ENCODE data around the gene RCBTB1. TPM values are rescaled to one million over a fixed set of nuclear protein-coding genes. Genes with fewer than 3 reads are reported as not detected.

Gene RCBTB1
- total and polyA plus RNA-seq, 10 of the 15 experiments (the other 5 are each of a cell fraction or from before 2014, with no cell fraction given): 5.1 to 13.5 (median 11.2) TPM

DNA sequence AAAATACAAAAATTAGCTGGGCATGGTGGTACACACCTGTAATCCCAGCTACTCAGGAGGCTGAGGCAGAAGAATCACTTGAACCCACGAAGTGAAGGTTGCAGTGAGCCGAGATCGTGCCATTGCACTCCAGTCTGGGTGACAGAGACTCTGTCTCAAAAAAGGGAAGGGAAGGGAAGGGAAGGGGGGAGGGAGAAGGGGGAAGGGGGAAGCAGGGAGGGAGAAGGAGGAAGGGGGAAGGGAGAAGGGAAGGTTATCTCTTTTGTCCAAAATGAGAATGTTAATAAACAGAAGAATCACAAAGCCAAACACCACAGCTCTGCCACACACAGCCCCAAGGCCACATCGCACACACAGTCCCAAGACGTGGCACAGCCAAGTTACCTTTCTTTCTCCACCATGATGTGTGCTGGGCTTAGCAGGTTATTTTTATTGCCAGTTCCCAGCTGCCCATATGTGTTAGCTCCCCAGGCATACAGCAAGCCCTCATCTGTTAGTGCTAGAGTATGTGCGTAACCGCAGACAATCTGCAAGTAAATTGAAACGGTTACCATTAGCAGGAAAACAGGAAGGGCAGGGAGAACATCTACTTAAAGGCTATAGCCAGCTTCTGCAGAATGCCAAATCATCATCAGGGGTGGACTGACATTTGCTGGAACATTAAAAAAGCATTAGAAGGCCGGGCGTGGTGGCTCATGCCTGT lies 34.3 kb downstream of the RCBTB1 start:
- FAIRE-seq: no peak
- intact Hi-C loops (cut with micrococcal nuclease; ENCODE audit: unreplicated experiment): no loop called here
- TF ChIP-seq YY1 (IDR thresholded peaks at IDR 0.05; ENCODE audit: low read depth, low read length): no peak
- TF ChIP-seq, protein P1, sequence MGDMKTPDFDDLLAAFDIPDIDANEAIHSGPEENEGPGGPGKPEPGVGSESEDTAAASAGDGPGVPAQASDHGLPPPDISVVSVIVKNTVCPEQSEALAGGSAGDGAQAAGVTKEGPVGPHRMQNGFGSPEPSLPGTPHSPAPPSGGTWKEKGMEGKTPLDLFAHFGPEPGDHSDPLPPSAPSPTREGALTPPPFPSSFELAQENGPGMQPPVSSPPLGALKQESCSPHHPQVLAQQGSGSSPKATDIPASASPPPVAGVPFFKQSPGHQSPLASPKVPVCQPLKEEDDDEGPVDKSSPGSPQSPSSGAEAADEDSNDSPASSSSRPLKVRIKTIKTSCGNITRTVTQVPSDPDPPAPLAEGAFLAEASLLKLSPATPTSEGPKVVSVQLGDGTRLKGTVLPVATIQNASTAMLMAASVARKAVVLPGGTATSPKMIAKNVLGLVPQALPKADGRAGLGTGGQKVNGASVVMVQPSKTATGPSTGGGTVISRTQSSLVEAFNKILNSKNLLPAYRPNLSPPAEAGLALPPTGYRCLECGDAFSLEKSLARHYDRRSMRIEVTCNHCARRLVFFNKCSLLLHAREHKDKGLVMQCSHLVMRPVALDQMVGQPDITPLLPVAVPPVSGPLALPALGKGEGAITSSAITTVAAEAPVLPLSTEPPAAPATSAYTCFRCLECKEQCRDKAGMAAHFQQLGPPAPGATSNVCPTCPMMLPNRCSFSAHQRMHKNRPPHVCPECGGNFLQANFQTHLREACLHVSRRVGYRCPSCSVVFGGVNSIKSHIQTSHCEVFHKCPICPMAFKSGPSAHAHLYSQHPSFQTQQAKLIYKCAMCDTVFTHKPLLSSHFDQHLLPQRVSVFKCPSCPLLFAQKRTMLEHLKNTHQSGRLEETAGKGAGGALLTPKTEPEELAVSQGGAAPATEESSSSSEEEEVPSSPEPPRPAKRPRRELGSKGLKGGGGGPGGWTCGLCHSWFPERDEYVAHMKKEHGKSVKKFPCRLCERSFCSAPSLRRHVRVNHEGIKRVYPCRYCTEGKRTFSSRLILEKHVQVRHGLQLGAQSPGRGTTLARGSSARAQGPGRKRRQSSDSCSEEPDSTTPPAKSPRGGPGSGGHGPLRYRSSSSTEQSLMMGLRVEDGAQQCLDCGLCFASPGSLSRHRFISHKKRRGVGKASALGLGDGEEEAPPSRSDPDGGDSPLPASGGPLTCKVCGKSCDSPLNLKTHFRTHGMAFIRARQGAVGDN (IDR thresholded peaks at IDR 0.05): no peak
- no peak for TF ChIP-seq ASH2L (IDR thresholded peaks at IDR 0.05; ENCODE audit: borderline replicate concordance, low read depth)
- TF ChIP-seq TAF1 (IDR thresholded peaks at IDR 0.05; ENCODE audit: borderline replicate concordance, low read depth, low read length): no peak
- H3K9me3 ChIP-seq (replicated peaks; ENCODE audit: control insufficient read depth, insufficient read depth, low read length): no peaks in the 10 kb centered on the region
- H4K20me1 ChIP-seq (ENCODE audit: control insufficient read depth, insufficient read depth): no peaks in the 10 kb centered on the region
- DNase-seq (ENCODE audit: low read depth, low spot score): no peak
- BruUV-seq (replicated peaks): no TSS peak
- no peaks in the 10 kb centered on the region for H3K27me3 ChIP-seq (replicated peaks in 1 of 2; ENCODE audit: control insufficient read depth in 2 of 2, insufficient read depth in 2 of 2, low read length in 1 of 2)
- POLR2A ChIA-PET: interaction anchor here (0.6 kb wide), 1 partner anchor 11 kb away, joined by 5 read pairs; no protein-coding TSS in a partner anchor
- RAD21 ChIA-PET (ENCODE audit: unreplicated experiment): no interaction called here
- no peaks in the 10 kb centered on the region for H3K79me2 ChIP-seq (ENCODE audit: control insufficient read depth, insufficient read depth, low read length)
- in situ Hi-C loops (cut with MboI): no loop called here
- no peak overlapping the region for H3K4me2 ChIP-seq (ENCODE audit: control insufficient read depth, insufficient read depth)
- no peaks in the 10 kb centered on the region for H3K4me1 ChIP-seq (ENCODE audit: control insufficient read depth, insufficient read depth, low read length)
- no peak overlapping the region for H3K27ac ChIP-seq (ENCODE audit: control insufficient read depth, insufficient read depth)
- SMC1A ChIA-PET (ENCODE audit: uncharacterized antibody, unreplicated experiment): no interaction called here
- H2AFZ ChIP-seq (ENCODE audit: control insufficient read depth, low read depth, low read length): no peak overlapping the region
- CTCF ChIA-PET: no interaction called here
- ATAC-seq: no peak
- H3K4me3 ChIP-seq: no peak overlapping the region
- peaks cover 0 to 14% of the 10 kb centered on the region in 2 experiments for H3K36me3 ChIP-seq (ENCODE audit: control insufficient read depth in 2 of 2, insufficient read depth in 2 of 2, low read length in 1 of 2)
- 67% methylated on average over 9 of the region's 10 CpGs for WGBS (ENCODE audit: insufficient coverage, insufficient replicate concordance, low lambda C conversion rate, missing lambda C conversion rate)
- H3K9ac ChIP-seq (ENCODE audit: control insufficient read depth, insufficient read depth, low read length): no peak overlapping the region

Measured in GM12878 (cell line).